SU-DHL-6 (cell line): ENCODE measurements around the gene MMGT1.
A peak's percentile ranks its signal among the peaks of the same experiment; 100 is the strongest.

Experiments
- H2AFZ ChIP-seq: fragments of 200-600 bp; sonication (generic); 2 replicates; pipeline ENCODE4 v1.6.1; 2014; ENCODE audit warnings: low read depth, mild to moderate bottlenecking, moderate library complexity, mixed read lengths, antibody characterized with exemption, low read length; ENCODE audit not compliant: severe bottlenecking
- H3F3A ChIP-seq: fragments of 200-600 bp; shearing (Covaris generic); 2 replicates; pipeline ENCODE4 v1.6.0; 2016; ENCODE audit warnings: antibody characterized with exemption, mild to moderate bottlenecking; ENCODE audit not compliant: insufficient read depth
- H3K27ac ChIP-seq: fragments of 200-600 bp; sonication (generic); 2 replicates; pipeline ENCODE4 v1.5.1; 2016; ENCODE audit warnings: low read depth, mild to moderate bottlenecking, low read length, moderate library complexity, mixed read lengths
- H3K27me3 ChIP-seq: fragments of 200-600 bp; sonication (generic), shearing (Covaris generic); 2 replicates; pipeline ENCODE4 v1.6.0; 2014; ENCODE audit warnings: mild to moderate bottlenecking, low read length
- H3K36me3 ChIP-seq: fragments of 200-600 bp; sonication (generic); 2 replicates; pipeline ENCODE4 v1.6.1; 2014; ENCODE audit warnings: mild to moderate bottlenecking, low read length, mixed read lengths
- H3K4me2 ChIP-seq: fragments of 300-600, 200-600 bp; shearing (Covaris generic), sonication (generic); 2 replicates; pipeline ENCODE4 v1.6.0; 2014; ENCODE audit warnings: low read length, low read depth, mild to moderate bottlenecking; ENCODE audit not compliant: poor library complexity, severe bottlenecking
- H3K4me3 ChIP-seq: fragments of 200-600 bp; sonication (generic); 2 replicates; pipeline ENCODE4 v1.5.1; 2014; ENCODE audit warnings: antibody characterized with exemption, low read length, mild to moderate bottlenecking, mixed read lengths; ENCODE audit not compliant: insufficient read depth, poor library complexity, severe bottlenecking
- H3K79me2 ChIP-seq: fragments of 200-600 bp; sonication (generic); 2 replicates; pipeline ENCODE4 v1.6.1; 2014; ENCODE audit warnings: mild to moderate bottlenecking, low read length, moderate library complexity; ENCODE audit not compliant: insufficient read depth
- H3K9ac ChIP-seq: fragments of 200-600 bp; sonication (generic); 2 replicates; pipeline ENCODE4 v1.7.0; 2014; ENCODE audit warnings: mild to moderate bottlenecking, low read length
- H3K9me2 ChIP-seq: fragments of 200-600 bp; sonication (generic); replicated peaks from 2 replicates; pipeline ENCODE4 v1.6.1; 2014; ENCODE audit warnings: low read length; ENCODE audit not compliant: insufficient read depth
- H3K9me3 ChIP-seq: fragments of 200-600 bp; sonication (generic); 2 replicates; pipeline ENCODE4 v1.6.1; 2014; ENCODE audit warnings: low read length, mixed read lengths; ENCODE audit not compliant: insufficient read depth
- H4K20me1 ChIP-seq: fragments of 200-600 bp; sonication (generic); 2 replicates; pipeline ENCODE4 v1.6.1; 2014; ENCODE audit warnings: low read depth, mild to moderate bottlenecking, antibody characterized with exemption, low read length, moderate library complexity, mixed read lengths
- EZH2phosphoT487 ChIP-seq: fragments of 200-600 bp; sonication (generic), shearing (Covaris generic); conservative IDR thresholded peaks from 2 replicates; pipeline ENCODE4 v1.6.1; 2018; ENCODE audit warnings: mild to moderate bottlenecking, antibody characterized with exemption, low read length, moderate library complexity, mixed read lengths
- TF ChIP-seq, protein P1 (sequence below): fragments of 200-600 bp; sonication (generic); IDR thresholded peaks from one replicate; pipeline ENCODE4 v1.5.1; 2017; ENCODE audit warnings: antibody characterized with exemption, mild to moderate bottlenecking, low read length, moderate library complexity; ENCODE audit not compliant: insufficient read depth, poor library complexity, severe bottlenecking

The MMGT1 gene

DNA sequence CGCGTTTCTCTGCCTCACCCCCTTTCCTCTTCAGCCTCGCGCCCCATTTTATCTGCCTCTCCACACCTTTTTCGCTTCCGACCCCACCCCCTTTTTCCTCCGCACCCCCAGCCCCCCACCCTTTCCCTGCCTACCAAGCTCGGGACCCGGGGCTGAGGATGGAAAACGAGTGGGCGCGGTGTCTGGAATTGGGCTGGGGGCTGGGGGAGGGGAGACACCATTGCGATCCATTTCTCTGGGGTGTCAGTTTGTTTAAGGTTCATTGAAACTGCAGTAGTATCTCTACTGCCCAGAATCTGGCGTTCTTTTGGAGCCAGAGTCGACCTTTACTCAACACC is 12.2 kb upstream of the MMGT1 start:
- Histone ChIP-seq H3K4me2 (peak overlapping the region; percentile 90), H4K20me1 (no peaks in the 10 kb centered on the region), H3K79me2 (peaks cover 48% of the 10 kb centered on the region), H3K27me3 (no peaks in the 10 kb centered on the region), H3K9ac (peak overlapping the region; percentile 81), H3K36me3 (no peaks in the 10 kb centered on the region), H3K27ac (peak overlapping the region; percentile 63), H3K9me3 (no peaks in the 10 kb centered on the region), H3K9me2 (no peaks in the 10 kb centered on the region), H3F3A (no peaks in the 10 kb centered on the region), H3K4me3 (peak overlapping the region; percentile 88), H2AFZ (no peak overlapping the region)
- TF ChIP-seq EZH2phosphoT487: no peak
- TF ChIP-seq, protein P1, sequence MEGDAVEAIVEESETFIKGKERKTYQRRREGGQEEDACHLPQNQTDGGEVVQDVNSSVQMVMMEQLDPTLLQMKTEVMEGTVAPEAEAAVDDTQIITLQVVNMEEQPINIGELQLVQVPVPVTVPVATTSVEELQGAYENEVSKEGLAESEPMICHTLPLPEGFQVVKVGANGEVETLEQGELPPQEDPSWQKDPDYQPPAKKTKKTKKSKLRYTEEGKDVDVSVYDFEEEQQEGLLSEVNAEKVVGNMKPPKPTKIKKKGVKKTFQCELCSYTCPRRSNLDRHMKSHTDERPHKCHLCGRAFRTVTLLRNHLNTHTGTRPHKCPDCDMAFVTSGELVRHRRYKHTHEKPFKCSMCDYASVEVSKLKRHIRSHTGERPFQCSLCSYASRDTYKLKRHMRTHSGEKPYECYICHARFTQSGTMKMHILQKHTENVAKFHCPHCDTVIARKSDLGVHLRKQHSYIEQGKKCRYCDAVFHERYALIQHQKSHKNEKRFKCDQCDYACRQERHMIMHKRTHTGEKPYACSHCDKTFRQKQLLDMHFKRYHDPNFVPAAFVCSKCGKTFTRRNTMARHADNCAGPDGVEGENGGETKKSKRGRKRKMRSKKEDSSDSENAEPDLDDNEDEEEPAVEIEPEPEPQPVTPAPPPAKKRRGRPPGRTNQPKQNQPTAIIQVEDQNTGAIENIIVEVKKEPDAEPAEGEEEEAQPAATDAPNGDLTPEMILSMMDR: no peak

DNA sequence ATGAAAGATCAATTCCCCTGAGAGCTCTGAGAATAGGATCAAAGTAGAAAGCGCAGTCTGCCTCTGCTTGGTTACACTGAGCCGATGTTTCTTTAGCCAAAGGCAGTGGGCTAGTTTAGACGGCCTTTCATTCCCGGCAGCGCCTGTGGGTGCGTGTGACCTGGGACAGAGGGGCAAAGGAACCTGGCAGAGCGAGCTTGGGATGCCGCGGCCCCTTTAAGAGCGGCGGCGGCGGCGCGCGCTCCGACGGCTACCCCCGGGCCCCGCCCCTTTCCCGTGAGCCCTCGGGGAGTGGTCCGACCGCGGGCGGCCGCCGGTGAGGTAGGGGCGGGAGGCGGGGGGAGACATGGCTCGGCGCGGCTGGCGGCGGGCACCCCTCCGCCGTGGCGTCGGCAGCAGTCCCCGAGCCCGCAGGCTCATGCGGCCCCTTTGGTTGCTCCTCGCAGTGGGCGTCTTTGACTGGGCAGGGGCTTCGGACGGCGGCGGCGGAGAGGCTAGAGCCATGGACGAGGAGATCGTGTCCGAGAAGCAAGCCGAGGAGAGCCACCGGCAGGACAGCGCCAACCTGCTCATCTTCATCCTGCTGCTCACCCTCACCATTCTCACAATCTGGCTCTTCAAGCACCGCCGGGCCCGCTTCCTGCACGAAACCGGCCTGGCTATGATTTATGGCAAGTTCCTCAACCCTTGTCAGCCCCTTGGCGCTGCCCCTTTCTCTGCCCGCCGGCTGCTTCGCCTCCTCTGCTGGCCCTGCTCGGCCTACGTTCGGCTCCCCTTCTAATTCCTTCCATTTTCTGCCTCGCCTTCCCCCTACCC is 11.6 kb upstream of the MMGT1 start, which contains the start of gene SLC9A6:
Gene SLC9A6, plus strand, starts transcription at position 279 of the 816 bp plus-strand sequence. Its CDS starts 224 bp downstream, at position 503.
- H3K27me3 ChIP-seq: no peaks in the 10 kb centered on the region

DNA sequence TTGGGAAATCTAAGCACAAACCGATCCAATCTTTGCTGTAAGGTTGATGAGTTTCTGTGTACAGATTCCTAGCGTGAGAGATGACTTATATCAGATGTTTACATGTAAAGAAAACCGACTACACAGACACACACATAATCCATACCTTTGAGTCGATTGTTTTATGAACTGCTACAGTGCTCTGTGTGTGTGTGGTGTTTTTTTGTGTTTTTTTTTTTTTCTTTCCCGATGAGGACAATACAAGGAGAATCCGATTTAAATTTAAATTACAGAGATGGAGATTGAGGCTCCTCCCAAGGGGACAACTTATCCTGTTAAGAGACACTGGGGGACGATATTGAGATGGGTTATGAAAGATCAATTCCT is 11.0 kb upstream of the MMGT1 start:
- Histone ChIP-seq H3K9me2 (no peaks in the 10 kb centered on the region), H3K79me2 (peaks cover 48% of the 10 kb centered on the region), H3K4me3 (peak overlapping the region; percentile 88), H3K9ac (peak overlapping the region; percentile 81), H3K4me2 (peak overlapping the region; percentile 84), H3K36me3 (no peaks in the 10 kb centered on the region), H4K20me1 (no peaks in the 10 kb centered on the region), H3K27ac (0 out of 2 replicates have a peak overlapping the region, but pooled peaks have one; percentile 11), H3F3A (no peaks in the 10 kb centered on the region), H2AFZ (peak overlapping the region; percentile 99), H3K9me3 (no peaks in the 10 kb centered on the region), H3K27me3 (no peaks in the 10 kb centered on the region)
- TF ChIP-seq, protein P1: no peak
- no peak for TF ChIP-seq EZH2phosphoT487

More for the DNA sequence above, 11.6 kb upstream of the MMGT1 start, which contains the start of gene SLC9A6:
- Histone ChIP-seq H3K4me3 (peak within 1 kb of the TSS; percentile 88), H3K79me2 (peaks cover 48% of the 10 kb centered on the region), H3K36me3 (no peaks in the 10 kb centered on the region), H3K9me3 (no peaks in the 10 kb centered on the region), H3K4me2 (peak within 1 kb of the TSS; percentile 90), H3K9me2 (no peaks in the 10 kb centered on the region), H2AFZ (peak within 1 kb of the TSS; percentile 99), H3F3A (no peaks in the 10 kb centered on the region), H3K9ac (peak within 1 kb of the TSS; percentile 81), H3K27ac (peak within 1 kb of the TSS; percentile 63), H4K20me1 (no peaks in the 10 kb centered on the region)
- TF ChIP-seq EZH2phosphoT487: no peak
- TF ChIP-seq, protein P1: no peak
